ENCODE measurements around the gene MT1H.

The MT1H gene

DNA sequence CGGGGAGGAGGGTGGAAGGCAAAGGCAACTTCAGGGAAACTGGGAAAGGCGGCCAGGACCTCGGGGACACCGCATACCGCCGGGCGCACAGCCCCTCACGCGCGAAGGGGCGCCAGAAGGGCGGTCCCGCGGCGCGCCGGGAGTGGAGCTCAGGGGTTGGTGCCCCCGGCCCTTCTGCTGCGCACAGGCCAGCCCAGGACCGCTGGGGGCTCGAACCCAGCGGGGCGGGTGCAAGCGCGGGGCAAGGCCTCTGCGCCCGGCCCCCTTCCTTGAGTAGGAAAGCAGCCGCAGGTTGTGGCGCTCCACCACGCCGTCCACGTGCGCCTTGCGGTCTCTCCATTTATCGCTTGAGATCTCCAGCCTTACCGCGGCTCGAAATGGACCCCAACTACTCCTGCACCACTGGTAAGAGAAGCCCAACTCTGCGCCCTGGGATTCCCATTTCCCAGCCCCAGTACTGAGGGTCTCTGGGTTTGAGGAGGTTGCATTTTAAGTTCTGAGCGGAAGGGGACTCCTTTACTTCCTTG, 34.1 kb upstream of the MT1H start:
- no peak for FAIRE-seq
- DNase-seq (ENCODE audit: insufficient read length, low spot score) = no peak

DNA sequence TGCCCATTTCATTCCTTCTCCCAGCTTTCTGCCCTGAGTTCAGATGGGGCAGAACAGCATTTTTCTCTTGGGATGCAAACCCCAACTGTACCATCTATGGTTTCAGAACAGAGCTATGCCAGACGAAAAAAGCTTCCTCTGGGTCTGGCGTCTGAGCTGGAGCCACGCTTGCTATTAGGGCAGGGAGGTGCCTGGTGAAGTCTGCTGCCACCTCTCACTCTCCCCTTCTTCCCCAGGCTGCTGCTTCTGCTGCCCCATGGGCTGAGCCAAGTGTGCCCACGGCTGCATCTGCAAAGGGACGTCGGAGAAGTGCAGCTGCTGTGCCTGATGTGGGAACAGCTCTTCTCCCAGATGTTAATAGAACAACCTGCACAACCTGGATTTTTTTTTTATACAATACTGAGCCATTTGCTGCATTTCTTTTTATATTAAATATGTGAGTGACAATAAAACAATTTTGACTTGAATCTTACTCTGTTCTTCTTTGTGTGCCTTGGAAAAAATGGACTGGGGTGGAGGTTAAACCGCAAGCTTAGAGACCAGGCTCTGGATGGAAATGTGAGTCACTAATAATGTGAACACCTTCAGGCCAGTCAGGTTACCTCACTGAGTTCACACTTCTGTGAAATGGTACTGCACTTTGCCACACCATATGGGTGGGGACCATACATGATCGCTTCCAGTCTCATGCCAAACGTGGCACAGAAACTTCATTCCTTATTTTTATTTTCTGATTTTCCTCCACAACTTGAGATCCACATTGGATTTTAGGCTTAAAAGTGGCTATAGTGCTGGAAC, 32.8 kb upstream of the MT1H start:
- DNase-seq (ENCODE audit: insufficient read length, low spot score) = no peak
- no peak for FAIRE-seq

DNA sequence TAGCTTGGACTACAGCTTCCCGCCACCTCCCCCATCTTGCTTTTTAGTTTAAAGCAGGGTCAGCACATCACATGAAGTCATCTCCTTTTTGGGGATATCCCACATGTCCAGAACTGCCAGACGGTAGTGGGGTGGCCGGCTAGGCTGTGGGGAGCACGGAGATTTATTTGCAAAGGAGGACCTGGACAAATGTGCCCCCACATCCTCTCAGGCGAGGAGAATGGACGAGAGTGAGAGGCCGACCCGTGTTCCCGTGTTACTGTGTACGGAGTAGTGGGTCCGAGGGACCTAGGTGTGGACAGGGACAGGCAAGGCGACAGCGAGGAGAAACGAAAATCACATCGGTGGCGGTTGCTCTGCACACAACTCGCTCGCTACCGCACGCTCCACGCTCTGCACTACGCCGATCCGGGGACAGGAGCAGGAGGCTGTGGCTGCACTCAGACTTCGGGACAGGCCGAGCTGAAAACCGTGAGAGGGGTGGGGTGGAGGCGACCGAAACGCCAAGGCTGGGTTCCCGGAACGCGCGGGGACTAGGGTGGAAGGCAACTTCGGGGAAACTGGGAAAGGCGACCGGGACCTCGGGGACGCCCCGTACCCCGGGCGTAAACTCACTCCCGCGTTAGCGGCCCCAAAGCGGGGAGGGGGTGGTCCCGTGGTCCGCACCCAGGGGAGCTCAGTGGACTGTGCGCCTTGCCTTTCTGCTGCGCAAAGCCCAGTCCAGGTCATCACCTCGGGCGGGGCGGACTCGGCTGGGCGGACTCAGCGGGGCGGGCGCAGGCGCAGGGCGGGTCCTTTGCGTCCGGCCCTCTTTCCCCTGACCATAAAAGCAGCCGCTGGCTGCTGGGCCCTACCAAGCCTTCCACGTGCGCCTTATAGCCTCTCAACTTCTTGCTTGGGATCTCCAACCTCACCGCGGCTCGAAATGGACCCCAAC, 31.5 kb upstream of the MT1H start, which contains the start of gene MT1A:
Gene MT1A, plus strand, starts transcription at position 853 of the 937 bp plus-strand sequence. Its CDS starts 73 bp downstream, at position 926.
- DNase-seq (ENCODE audit: insufficient read length, low spot score) (no peak), FAIRE-seq (no peak)

DNA sequence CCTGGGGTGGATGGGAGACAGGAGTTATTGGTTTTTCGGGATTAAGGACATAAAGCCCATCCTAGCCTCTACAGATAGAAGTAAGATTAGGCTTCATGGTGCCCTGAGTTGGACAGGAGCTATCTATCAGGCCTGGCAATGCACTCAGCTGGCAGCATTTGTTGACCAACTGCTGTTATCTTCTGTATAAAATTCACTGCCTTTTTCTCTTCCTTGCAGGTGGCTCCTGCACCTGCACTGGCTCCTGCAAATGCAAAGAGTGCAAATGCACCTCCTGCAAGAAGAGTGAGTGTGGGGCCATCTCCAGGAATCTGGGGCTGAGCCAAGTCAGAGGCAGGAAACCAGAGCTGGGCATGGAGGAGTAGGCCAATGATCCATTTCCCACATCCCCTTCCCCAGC, 30.6 kb upstream of the MT1H start:
- DNase-seq (ENCODE audit: insufficient read length, low spot score) (no peak), FAIRE-seq (no peak)

DNA sequence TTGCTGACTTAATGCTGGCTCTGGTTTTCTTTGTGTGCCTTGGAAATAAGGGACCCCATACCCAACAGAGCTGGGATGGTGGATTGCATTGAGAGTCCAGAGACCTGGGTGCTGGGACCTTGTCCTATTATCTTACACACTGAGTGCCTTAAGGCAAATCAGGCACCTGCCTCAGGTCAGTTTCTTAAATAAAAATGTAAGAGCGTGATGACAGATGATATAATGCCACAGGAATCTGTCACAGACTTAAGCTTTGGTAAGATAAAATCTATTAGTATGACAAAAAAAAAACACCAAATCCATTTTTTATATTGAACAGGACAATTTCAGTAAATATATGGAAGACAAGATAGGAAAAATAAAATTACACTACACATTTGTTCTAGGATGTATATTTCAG, 29.5 kb upstream of the MT1H start:
- DNase-seq (ENCODE audit: insufficient read length, low spot score) (no peak), FAIRE-seq (no peak)

DNA sequence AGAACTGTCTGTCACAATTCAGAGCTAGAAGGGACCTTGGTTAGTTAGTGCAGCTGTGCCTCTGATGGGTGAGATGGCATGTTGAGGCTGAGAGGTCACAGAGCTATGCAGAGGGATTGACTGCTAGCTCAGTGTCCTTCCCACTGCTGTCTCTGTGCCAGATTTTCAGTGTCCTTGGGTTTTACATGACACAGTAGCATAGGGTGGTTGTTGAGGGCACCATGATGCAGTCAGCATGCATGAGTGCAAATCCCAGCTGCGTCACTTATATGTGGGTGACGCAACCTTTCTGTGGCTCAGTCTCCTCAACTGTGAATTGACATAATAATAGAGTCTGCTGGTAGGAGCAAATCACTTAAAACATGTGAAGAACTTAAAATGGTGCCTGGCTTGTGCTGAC, 28.4 kb upstream of the MT1H start:
- FAIRE-seq = no peak

DNA sequence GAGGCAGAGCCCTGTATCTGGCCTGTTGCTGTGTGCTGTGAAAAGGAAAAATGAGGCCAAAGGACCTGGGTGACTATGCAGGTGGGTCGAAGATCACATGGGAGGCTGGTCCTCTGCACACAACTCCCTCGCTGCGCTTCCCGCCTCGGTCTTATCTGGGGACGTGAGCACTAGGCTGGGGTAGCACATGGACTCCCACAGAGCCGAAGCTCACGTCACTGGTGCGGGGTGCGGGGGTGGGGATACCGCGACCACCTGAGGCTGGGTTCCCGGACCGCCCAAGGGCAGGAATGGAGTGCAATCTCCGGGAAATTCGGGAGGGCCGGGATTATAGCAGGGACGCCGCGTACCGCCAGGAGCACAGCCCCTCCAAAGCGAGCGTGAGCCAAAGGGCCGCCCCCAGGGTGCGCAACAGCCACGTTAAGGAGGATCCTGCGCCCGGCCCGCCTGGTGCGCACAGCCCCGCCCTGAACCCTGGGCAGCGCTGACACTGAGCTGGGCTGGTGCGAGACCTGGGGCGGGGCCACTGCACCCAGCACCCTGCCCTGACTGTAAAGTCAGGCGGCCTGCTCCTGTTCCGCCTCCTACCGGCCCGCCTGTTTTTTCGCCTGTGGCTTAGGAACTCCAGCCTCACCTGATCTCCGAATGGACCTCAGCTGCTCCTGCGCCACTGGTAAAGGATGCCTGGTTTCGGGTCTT, 26.4 kb upstream of the MT1H start:
- DNase-seq (ENCODE audit: insufficient read length, low spot score) (peak; percentile 28), FAIRE-seq (no peak)

More for the DNA sequence above, 28.4 kb upstream of the MT1H start:
- DNase-seq (ENCODE audit: insufficient read length, low spot score) = no peak

DNA sequence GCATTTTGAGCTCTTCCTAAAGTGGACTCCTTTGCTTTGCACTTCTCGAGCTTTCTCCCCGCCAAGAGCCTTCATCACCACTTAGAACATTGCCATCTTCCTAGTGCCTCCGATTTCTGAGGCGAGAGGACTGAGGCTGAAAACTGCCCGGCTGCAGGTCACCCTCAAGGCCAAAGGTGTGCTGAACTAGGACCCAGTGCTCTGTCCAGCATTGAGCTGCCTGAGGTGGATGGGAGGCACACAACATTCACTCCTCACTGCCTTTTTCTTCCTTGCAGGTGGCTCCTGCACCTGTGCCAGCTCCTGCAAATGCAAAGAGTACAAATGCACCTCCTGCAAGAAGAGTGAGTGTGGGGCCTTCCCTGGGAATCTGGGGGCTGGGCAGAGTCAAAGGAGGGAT, 25.8 kb upstream of the MT1H start:
- DNase-seq (ENCODE audit: insufficient read length, low spot score) (no peak), FAIRE-seq (no peak)

DNA sequence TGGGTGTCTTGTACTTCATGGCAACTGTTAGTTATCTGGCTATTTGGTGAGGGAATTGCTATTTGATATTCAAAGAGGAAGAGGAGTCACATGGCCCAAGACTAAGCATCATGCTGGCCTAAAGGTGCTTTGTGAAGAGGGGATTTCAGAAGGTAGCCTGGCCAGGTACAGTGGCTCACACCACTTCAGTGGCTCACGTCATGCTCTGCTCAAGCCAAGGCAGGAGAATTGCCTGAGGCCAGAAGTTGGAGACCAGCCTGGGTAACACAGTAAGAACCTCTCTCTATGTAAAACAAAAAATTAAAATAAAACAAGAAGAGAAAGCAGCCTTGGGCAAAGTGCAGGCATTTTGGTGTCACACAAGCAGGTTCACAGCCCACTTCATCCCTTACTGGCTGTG, 24.3 kb upstream of the MT1H start:
- no peak for FAIRE-seq
- DNase-seq (ENCODE audit: insufficient read length, low spot score) = no peak

DNA sequence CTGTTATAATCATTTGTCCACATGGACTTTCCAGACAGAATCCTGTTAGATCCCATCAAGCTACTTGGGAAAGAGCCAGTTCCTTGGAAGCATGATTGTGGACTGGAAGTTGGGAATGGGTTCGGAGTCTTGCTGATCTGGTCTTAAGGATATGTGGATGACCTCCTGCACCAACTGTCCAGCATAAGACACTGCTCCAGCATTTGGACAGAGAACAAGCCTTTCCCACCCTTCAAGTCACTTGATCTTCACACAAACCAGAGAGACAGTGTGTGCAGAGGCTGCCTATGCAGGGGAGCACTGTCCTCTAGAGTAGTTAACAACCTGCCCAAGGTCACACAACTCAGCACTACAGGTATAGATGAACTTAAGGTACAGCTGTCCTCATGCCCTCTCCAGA, 23.8 kb upstream of the MT1H start:
- DNase-seq (ENCODE audit: insufficient read length, low spot score) (no peak), FAIRE-seq (no peak)

DNA sequence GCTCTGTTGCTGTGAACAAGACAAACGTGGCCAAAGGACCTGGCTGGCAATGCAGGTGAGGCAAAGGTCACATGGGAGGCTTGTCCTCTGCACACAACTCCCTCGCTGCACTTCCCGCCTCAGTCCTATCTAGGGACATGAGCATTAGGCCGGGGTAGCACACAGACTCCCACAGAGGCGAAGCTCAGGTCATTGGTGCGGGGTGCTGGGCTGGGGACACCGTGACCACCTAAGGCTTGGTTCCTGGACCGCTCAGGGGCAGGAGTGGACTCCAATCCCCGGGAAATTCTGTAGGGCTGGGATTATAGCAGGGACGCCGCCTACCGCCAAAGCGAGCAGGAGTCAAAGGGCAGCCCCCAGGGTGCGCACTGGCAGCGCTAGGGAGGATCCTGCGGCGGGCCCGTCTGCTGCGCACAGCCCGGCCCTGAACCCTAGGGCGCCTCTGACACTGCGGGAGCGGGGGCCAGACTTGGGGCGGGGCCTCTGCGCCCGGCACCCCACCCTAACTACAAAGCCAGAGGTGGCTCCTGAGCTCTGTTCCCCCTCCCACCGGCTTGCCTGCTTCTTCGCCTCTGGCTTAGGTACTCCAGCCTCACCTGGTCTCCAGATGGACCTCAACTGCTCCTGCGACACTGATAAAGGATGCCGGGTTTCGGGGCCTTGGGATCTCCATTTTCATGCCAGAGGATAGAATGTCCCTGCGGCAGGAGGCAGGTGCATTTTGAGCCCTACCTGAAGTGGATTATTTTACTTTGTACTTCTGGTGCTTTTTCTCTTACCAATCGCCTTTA, 21.8 kb upstream of the MT1H start:
- no peak for DNase-seq (ENCODE audit: insufficient read length, low spot score)
- no peak for FAIRE-seq

DNA sequence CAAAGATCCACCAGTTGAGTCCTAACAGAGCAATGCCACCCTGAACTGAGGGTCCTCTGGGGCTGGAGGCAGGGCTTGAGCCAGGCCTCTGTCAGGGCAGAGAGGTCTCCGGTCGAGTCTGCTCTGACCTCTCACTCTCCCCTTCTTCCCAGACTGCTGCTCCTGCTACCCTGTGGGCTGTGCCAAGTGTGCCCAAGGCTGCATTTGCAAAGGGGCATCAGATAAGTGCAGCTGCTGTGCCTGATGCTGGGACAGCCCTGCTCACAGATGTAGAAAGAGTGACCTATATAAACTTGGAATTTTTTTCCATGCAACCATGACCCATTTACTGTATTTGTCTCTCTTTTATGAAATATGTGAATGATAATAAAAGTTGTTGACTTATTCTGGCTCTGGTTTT, 20.3 kb upstream of the MT1H start:
- no peak for FAIRE-seq

DNA sequence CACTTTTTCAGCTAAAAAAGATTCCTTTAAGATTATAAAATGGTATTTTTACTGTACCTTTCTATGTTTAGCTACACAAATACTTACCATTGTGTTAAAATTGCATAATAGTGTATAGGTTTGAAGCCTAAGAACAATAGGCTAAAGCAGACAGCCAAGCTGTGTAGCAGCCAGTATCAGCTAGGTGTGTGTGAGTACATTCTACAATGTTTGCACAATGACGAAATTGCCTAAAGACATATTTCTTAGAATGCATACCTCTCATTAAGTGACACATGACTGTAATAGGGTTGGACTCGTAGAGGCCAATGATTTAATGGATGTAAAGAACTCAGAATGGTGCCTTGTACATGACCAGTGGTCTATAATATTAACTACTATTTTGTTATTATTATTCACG, 19.8 kb upstream of the MT1H start:
- no peak for DNase-seq (ENCODE audit: insufficient read length, low spot score)
- no peak for FAIRE-seq

More for the DNA sequence above, 20.3 kb upstream of the MT1H start:
- DNase-seq (ENCODE audit: insufficient read length, low spot score) = no peak

DNA sequence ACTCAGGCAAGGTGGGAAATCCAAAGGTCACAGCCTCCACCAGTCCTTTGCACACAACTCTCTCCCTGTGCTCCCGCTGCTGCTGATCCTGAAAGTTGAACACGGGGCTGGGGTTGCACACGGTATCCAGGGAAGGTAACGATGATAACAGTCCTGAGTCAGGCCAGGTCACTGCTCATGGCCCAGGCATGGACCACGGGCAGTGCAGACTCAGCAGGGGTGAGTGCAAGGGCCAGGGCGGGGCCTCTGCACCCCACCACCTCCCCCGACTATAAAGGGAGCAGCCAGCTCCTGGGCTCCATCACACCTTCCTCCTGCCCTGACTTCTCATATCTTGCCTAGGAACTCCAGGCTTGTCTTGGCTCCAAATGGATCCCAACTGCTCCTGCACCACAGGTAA, 18.0 kb upstream of the MT1H start, which contains the start of gene MT1B:
Gene MT1B, plus strand, starts transcription at position 301 of the 400 bp plus-strand sequence. Its CDS starts 68 bp downstream, at position 369.
- FAIRE-seq = no peak
- DNase-seq (ENCODE audit: insufficient read length, low spot score) = no peak

DNA sequence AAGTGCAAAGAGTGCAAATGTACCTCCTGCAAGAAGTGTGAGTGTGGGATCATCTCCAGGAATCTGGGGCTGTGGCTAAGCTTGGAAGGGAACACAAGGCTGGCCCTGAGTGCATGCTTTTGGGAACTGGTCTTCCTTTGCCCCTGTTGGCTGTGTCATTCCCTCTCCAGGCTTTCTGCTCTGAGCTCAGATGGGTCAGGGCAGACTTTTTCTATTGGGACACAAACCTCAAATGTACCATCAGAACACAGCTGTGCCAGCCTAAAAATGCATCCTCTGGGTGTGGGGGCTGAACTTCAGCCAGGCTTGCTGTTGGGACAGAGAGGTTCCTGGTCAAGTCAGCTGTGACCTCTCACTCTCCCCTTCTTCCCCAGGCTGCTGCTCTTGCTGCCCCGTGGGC, 17.0 kb upstream of the MT1H start:
- FAIRE-seq (no peak), DNase-seq (ENCODE audit: insufficient read length, low spot score) (no peak)

DNA sequence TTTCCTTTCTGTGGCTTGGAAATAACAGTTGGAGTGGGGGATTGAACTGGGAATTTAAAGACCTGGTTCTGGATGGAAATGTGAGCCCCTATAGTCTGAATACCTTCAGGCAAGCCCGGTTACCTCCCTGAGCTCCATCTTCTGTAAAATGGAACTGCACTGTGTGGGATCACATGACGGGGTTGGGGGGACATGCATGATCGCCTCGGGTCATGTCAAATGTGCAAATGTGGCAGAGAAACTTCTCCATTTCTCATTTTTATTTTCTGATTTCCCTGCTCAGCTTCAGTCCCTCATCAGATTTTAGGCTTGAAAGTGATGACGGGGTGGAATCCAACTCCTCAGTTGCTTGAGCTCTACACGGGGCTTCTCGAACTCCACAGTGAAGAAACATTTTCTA, 16.4 kb upstream of the MT1H start:
- FAIRE-seq = no peak
- DNase-seq (ENCODE audit: insufficient read length, low spot score) = no peak

DNA sequence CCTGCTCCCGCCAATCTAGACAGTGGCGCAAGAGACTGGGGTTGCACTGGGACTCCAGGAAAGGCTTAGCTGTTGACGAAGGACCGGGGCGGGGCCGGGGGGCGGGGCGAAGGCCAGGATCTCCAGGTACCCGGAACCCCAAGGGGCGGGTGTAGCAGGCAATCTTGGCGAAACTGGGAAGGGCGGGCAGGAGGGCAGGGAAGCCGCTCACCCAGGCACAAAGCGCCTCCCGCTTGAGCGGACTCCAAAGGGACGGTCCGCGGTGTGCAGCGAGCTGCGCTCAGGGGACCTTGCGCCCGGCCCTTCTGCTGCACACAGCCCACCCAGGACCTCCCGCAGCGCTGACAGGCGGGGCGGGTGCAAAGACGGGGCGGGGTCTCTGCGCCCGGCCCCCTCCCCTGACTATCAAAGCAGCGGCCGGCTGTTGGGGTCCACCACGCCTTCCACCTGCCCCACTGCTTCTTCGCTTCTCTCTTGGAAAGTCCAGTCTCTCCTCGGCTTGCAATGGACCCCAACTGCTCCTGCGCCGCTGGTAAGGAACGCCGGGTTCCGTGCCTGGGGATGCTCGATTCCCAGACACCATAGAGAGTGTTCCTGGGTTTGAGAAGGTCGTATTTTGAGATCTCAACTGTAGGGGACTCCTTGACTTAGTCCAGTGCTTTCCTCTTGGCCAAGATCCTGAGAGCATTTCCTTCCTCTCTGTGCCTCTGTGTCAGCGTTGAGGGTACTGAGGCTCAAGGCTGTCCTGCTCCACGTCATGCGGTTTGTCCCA, 11.9 kb upstream of the MT1H start, which contains the start of gene MT1F:
Gene MT1F, plus strand, starts transcription at position 405 of the 772 bp plus-strand sequence. Its CDS starts 100 bp downstream, at position 505.
- peak; percentile 42 for FAIRE-seq

DNA sequence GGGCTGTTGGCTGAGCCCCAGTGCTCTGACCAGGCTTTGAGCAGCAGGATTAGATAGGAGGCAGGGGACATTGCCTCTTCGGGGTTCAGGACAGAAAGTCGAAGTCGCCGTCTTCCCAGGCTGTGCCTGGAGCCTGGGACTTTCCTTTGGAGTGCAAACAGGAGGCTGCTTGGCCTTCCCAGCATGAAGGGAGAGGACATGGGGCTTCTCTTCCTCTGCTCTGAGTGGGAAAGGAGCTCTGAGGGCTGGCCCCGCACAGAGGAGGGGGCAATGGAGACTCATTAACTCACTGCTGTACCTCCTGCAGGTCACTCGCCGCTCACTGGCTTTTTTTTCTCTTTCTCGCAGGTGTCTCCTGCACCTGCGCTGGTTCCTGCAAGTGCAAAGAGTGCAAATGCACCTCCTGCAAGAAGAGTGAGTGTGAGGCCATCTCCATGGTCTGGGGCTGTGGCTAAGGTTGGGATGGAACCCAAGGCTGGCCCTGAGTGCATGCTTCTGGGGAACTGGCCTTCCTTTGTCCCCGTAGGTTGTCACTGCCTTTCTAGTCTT, 11.2 kb upstream of the MT1H start:
- no peak for FAIRE-seq
- DNase-seq (ENCODE audit: insufficient read length, low spot score) = no peak

More for the DNA sequence above, 11.9 kb upstream of the MT1H start, which contains the start of gene MT1F:
- peak; percentile 40 for DNase-seq (ENCODE audit: insufficient read length, low spot score)

Data from GM19239 (cell line).